SU-DHL-6 (cell line): ENCODE measurements around the gene RNASET2.

Experiments
- EZH2phosphoT487 ChIP-seq: fragments of 200-600 bp; sonication (generic), shearing (Covaris generic); conservative IDR thresholded peaks from 2 replicates; pipeline ENCODE4 v1.6.1; 2018; ENCODE audit warnings: mild to moderate bottlenecking, antibody characterized with exemption, low read length, moderate library complexity, mixed read lengths
- TF ChIP-seq, protein P1 (sequence below): fragments of 200-600 bp; sonication (generic); IDR thresholded peaks from one replicate; pipeline ENCODE4 v1.5.1; 2017; ENCODE audit warnings: antibody characterized with exemption, mild to moderate bottlenecking, low read length, moderate library complexity; ENCODE audit not compliant: insufficient read depth, poor library complexity, severe bottlenecking

DNA sequence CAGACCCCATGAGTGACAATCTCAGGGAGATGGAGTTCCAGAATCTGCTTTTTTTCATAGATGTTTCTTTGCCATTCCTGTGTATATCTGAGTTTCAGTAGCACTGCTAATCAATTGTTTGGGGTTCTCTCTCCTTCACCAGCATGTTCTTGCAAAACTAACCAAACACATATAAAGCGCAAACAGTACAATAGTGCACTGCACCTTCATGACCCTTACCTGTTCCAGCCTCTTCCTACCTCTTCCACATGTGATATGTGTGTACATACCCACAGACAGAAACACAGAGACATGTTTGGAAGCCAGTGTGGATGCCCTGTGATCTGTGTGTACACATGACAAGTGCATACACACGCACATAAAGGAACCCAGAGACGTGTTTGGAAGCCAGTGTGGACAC, 41.0 kb upstream of the RNASET2 start:
- TF ChIP-seq, protein P1, sequence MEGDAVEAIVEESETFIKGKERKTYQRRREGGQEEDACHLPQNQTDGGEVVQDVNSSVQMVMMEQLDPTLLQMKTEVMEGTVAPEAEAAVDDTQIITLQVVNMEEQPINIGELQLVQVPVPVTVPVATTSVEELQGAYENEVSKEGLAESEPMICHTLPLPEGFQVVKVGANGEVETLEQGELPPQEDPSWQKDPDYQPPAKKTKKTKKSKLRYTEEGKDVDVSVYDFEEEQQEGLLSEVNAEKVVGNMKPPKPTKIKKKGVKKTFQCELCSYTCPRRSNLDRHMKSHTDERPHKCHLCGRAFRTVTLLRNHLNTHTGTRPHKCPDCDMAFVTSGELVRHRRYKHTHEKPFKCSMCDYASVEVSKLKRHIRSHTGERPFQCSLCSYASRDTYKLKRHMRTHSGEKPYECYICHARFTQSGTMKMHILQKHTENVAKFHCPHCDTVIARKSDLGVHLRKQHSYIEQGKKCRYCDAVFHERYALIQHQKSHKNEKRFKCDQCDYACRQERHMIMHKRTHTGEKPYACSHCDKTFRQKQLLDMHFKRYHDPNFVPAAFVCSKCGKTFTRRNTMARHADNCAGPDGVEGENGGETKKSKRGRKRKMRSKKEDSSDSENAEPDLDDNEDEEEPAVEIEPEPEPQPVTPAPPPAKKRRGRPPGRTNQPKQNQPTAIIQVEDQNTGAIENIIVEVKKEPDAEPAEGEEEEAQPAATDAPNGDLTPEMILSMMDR, result no peak
- no peak for TF ChIP-seq EZH2phosphoT487
